Adrenal gland (tissue), 12 donors: ENCODE measurements around the gene CCDC97. TPM values are rescaled to one million over a fixed set of nuclear protein-coding genes. Genes with fewer than 3 reads are reported as not detected.
"Not testable (repeated sequence)": the region's sequence is repeated elsewhere in the genome, so short reads cannot be mapped to it uniquely, and the experiment has no call there.

Source experiments
- DNase-seq, 7 donors: peaks; one replicate each; pipeline ENCODE4 v3.0.0-alpha.2; 2019 to 2020
- H3K27ac ChIP-seq, 5 donors: fragments of 200-600 bp; sonication (generic) in 4 of 5; 1 replicate in 3 of 5; 2 replicates in 2 of 5; pipeline versions ENCODE4 v1.5.1 to v1.8.0; 2016 to 2020; ENCODE audit warnings: mild to moderate bottlenecking in 1 of 5
- H3K27me3 ChIP-seq: fragments of 200-600 bp; 2 replicates; pipeline ENCODE4 v1.8.0; 2021
- H3K36me3 ChIP-seq, 2 donors: fragments of 200-600 bp; replicated peaks in 1 of 2; 1 replicate in 1 of 2; 2 replicates in 1 of 2; pipeline versions ENCODE4 v1.5.1 to v1.8.0; 2018 to 2022
- H3K4me1 ChIP-seq, 2 donors: fragments of 200-600 bp; replicated peaks in 1 of 2; 1 replicate in 1 of 2; 2 replicates in 1 of 2; pipeline versions ENCODE4 v1.5.1 to v1.8.0; 2018 to 2021
- H3K4me3 ChIP-seq, 4 donors: fragments of 200-600 bp; sonication (generic) in 3 of 4; one replicate each; pipeline ENCODE4 v1.5.1; 2016 to 2018
- H3K9me3 ChIP-seq, 3 donors: fragments of 200-600 bp; sonication (generic) in 1 of 3; replicated peaks in 1 of 3; 1 replicate in 2 of 3; 2 replicates in 1 of 3; pipeline versions ENCODE4 v1.5.1 to v1.8.0; 2016 to 2021
- CTCF ChIP-seq, 6 experiments: fragments of 450-650 bp in 4 of 6; fragments of 200-600 bp in 2 of 6; sonication (generic) in 1 of 6; IDR thresholded peaks; 1 replicate in 5 of 6; 2 replicates in 1 of 6; pipeline versions ENCODE4 v1.5.1 to v1.8.0; 2016 to 2021; ENCODE audit warnings: antibody characterized with exemption in 6 of 6, mild to moderate bottlenecking in 2 of 6, moderate library complexity in 1 of 6
- POLR2A ChIP-seq, 2 donors: fragments of 450-650 bp; IDR thresholded peaks; one replicate each; pipeline ENCODE4 v1.6.1; 2017; ENCODE audit warnings: antibody characterized with exemption in 2 of 2, mild to moderate bottlenecking in 2 of 2, moderate library complexity in 1 of 2
- WGBS, 4 donors: extraction: QIAGEN DNeasy Blood & Tissue Kit in 2 of 4; methylation state at CpG; one replicate each; pipeline versions ENCODE4 v1.1.5 to v1.1.7; 2013 to 2017; 5-methylcytosine and 5-hydroxymethylcytosine counted together
- intact Hi-C, 2 donors: fragments of 100-400 bp; cut with DNase I; formaldehyde crosslinking; loops; one replicate each; pipeline versions ENCODE4 v1.14.1 to v1.15.0; 2022 to 2023
- polyA plus RNA-seq, 3 donors: library from polyadenylated mRNA; stranded (reverse); fragments of 200-250 nt in 2 of 3; fragments of 350-450 nt in 1 of 3; fragmentation: Illumina TruSeq in 1 of 3; extraction: RNeasy Lipid Tissue Mini Kit (QIAGEN cat#74804) in 1 of 3; gene quantifications; one replicate each; pipeline ENCODE4 v1.2.3, GENCODE V29; 2013 to 2014
- total RNA-seq, 9 donors: library from RNA; depleted of rRNA in 4 of 9; stranded (reverse); fragments of >200 nt in 4 of 9; fragments of 120-200 nt in 1 of 9; fragmentation: NEBNext Ultra II Directional in 1 of 9; extraction: Animal tissue kit (Norgen Biotek cat#: 25700) in 1 of 9; gene quantifications; one replicate each; pipeline versions ENCODE4 v1.1.0 to v1.2.4, GENCODE V29; 2013 to 2023
- donor health status: healthy with polysubstance abuse.
- donor health status: Bipolar disorder and iron deficiency.
- donor health status: DM: yes; HTN: yes; CAD: no.
- donor health status: DM: no; HTN: no; CAD: no.
- donor health status: DM: no; HTN: no; CAD: no.
- donor health status: DM: yes; HTN: yes; CAD: no.

Gene CCDC97
- total and polyA plus RNA-seq, 12 donors = 8.2 to 25.6 (median 16.4) TPM

- Histone ChIP-seq H3K4me1 (no peaks in the 10 kb centered on the region), H3K27ac (no peak overlapping the region), H3K9me3 (no peaks in the 10 kb centered on the region), H3K27me3 (no peaks in the 10 kb centered on the region), H3K4me3 (no peak overlapping the region), H3K36me3 (peaks cover 0 to 100% of the 10 kb centered on the region in 2 donors)
- intact Hi-C loops = no loop called here
- WGBS, 4 donors = 69 to 80% (median 74%) methylated on average over 3 of the region's 3 CpGs
- DNase-seq = peak in 1 of 7 donors; percentile 15
- no peak for TF ChIP-seq POLR2A (IDR thresholded peaks at IDR 0.05)
- no peak for TF ChIP-seq CTCF (IDR thresholded peaks at IDR 0.05)
Measured at GRCh38 chr19:41276231-41276630, 33.7 kb upstream of the CCDC97 start.

GRCh38 chr19:41278478-41278877, 31.5 kb upstream of the CCDC97 start:
- H3K36me3 ChIP-seq = peaks cover 0 to 97% of the 10 kb centered on the region in 2 donors
- H3K4me3 ChIP-seq = no peak overlapping the region
- no peak for DNase-seq
- no peaks in the 10 kb centered on the region for H3K4me1 ChIP-seq
- TF ChIP-seq POLR2A (IDR thresholded peaks at IDR 0.05) = no peak
- no peaks in the 10 kb centered on the region for H3K9me3 ChIP-seq
- H3K27ac ChIP-seq = no peak overlapping the region
- 88 to 95% (median 91%) methylated on average over 2 of the region's 2 CpGs for WGBS, 4 donors
- intact Hi-C loops = no loop called here
- no peaks in the 10 kb centered on the region for H3K27me3 ChIP-seq

- WGBS, 4 donors = 79 to 88% (median 85%) methylated on average over 3 of the region's 3 CpGs
- H3K27ac ChIP-seq = no peak overlapping the region
- intact Hi-C loops = no loop called here
- H3K9me3 ChIP-seq = no peaks in the 10 kb centered on the region
- no peaks in the 10 kb centered on the region for H3K27me3 ChIP-seq
- no peak overlapping the region for H3K4me3 ChIP-seq
- H3K4me1 ChIP-seq = no peaks in the 10 kb centered on the region
- TF ChIP-seq CTCF (IDR thresholded peaks at IDR 0.05) = no peak
- TF ChIP-seq POLR2A (IDR thresholded peaks at IDR 0.05) = no peak
- no peak for DNase-seq
- peaks cover 0 to 97% of the 10 kb centered on the region in 2 donors for H3K36me3 ChIP-seq
Measured at GRCh38 chr19:41288673-41289530, 21.1 kb upstream of the CCDC97 start.

- DNase-seq, H3K27ac ChIP-seq, intact Hi-C loops, H3K4me3 ChIP-seq, H3K9me3 ChIP-seq, H3K27me3 ChIP-seq, H3K4me1 ChIP-seq: not testable (repeated sequence)
- H3K36me3 ChIP-seq = peaks cover 0 to 97% of the 10 kb centered on the region in 2 donors
- WGBS, 4 donors = 92 to 95% (median 93%) methylated on average over 8 of the region's 8 CpGs
Measured at GRCh38 chr19:41289814-41290213, 20.2 kb upstream of the CCDC97 start.

GRCh38 chr19:41294393-41294792, 15.6 kb upstream of the CCDC97 start:
- Histone ChIP-seq H3K9me3 (no peaks in the 10 kb centered on the region), H3K4me3 (no peak overlapping the region), H3K27me3 (no peaks in the 10 kb centered on the region), H3K36me3 (peaks cover 0 to 79% of the 10 kb centered on the region in 2 donors), H3K27ac (no peak overlapping the region), H3K4me1 (peaks cover 23 to 33% of the 10 kb centered on the region in 2 donors)
- DNase-seq = no peak
- WGBS, 4 donors = 89 to 98% (median 96%) methylated on average over 3 to 10 of the region's 10 CpGs
- no peak for TF ChIP-seq POLR2A (IDR thresholded peaks at IDR 0.05)
- TF ChIP-seq CTCF (IDR thresholded peaks at IDR 0.05) = no peak
- intact Hi-C loops = no loop called here
